Measurements from ENCODE around the gene SPINT3. TPM values are rescaled to one million over a fixed set of nuclear protein-coding genes. Genes with fewer than 3 reads are reported as not detected.

Gene SPINT3, protein sequence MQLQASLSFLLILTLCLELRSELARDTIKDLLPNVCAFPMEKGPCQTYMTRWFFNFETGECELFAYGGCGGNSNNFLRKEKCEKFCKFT
- not detected for total RNA-seq

DNA sequence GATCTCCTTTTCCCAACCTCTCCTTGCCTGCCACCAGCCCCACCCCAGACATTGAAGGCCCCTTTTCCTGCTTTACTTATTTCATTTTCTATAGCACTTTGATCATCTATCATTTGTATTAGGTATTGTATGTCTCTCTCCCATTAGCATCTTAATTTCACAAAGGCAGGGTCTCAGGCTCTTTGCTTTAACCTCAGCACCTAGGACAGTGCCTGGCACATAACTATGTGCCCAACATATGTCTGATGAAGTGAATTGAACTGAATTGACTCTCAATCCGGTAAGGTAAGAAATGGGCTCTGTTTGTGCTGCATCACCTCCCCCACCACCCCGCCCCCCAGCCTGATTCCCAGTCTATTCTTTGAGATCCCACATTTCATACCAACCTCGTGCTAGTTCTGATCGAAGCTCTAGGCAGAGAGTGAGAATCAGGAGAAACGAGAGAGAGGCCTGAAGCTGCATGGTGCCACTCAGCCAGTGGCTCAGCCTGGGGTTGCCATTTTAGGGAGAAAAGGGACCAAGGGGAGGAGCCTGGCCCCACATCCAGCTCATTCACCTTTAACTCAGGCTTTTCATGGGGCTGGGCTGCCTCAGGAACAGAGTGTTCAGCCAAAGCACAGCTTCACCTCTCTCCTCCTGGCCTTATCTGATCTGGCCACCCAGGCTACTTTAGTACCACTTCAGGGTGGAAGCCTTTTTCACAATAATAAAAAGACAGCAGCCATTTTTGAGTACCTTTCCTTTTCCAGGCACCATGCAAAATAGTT is at the start of gene SPINT3:
Gene SPINT3 (minus strand): TSS at position 476 of the 767 bp plus-strand sequence. CDS start 14 bp downstream, at position 462.
- no peak within 1 kb of the TSS for H3K4me3 Mint-ChIP-seq
- H3K36me3 Mint-ChIP-seq (ENCODE audit: low read depth), result no peaks in the 10 kb centered on the region
- H3K4me1 Mint-ChIP-seq, result no peaks in the 10 kb centered on the region
- ATAC-seq (no peak), DNase-seq (no peak)
- H3K9me3 Mint-ChIP-seq (ENCODE audit: low read depth), result no peaks in the 10 kb centered on the region
- POLR2A ChIA-PET, result no interaction called here
- CTCF ChIA-PET, result interaction anchor here (0.6 to 1.2 kb wide), 2 partner anchors 24 to 47 kb away, joined by 3 to 4 read pairs; partner anchors contain the start of gene WFDC6
- intact Hi-C loops (cut with DNase I, micrococcal nuclease), result no loop called here
- H3K27ac Mint-ChIP-seq, result no peak within 1 kb of the TSS
- peaks cover 20% of the 10 kb centered on the region for H3K27me3 Mint-ChIP-seq

DNA sequence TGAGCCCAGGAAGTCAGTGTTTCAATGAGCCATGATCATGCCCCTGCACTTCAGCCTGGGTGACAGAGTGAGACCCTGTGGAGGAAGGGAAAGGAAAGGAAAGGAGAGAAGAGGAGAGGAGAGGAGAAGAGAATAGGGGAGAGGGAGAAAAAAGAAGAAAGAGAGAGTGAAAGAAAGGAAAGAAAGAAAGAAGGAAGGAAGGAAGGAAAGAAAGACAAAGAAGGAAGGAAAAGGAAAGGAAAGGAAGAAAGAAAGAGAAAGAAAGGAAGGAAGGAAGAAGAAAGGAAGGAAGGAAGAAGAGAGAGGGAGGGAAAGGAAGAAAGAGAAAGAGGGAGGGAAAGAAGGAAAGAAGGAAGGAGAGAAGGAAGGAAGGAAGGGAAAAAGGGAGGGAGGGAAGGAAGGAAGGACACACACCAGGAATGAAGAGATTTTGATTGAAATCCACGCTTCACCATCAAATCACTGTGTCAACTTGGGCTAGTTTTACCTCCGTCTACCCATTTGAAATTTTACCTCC is 49.4 kb upstream of the SPINT3 start:
- Mint-ChIP-seq H3K27ac (no peak overlapping the region), H3K36me3 (ENCODE audit: low read depth) (no peaks in the 10 kb centered on the region), H3K4me1 (no peaks in the 10 kb centered on the region), H3K9me3 (ENCODE audit: low read depth) (peaks cover 2% of the 10 kb centered on the region), H3K27me3 (peaks cover 11% of the 10 kb centered on the region), H3K4me3 (no peak overlapping the region)
- ATAC-seq, result no peak
- CTCF ChIA-PET, result no interaction called here
- no peak for DNase-seq
- intact Hi-C loops (cut with DNase I, micrococcal nuclease), result no loop called here
- POLR2A ChIA-PET, result no interaction called here

DNA sequence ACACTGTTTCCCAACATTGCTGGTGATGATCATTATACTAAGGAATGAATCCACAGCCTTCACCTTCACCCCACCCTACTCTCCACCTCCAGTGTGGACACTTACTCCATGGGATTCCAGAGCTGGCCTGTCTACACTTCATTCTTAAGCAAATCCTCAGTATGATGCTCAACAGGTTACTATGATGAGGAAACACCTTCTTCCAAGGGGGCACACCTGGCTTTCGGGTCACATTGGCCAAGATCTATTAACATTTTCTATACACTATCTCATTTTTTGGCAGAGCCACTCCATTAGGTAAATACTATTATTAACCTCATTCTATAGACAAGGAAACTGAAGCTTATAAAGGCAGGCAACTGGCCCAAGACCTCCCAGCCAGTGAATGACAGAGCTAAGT is 39.8 kb upstream of the SPINT3 start:
- DNase-seq (no peak), ATAC-seq (no peak)
- no peaks in the 10 kb centered on the region for H3K9me3 Mint-ChIP-seq (ENCODE audit: low read depth)
- POLR2A ChIA-PET, result no interaction called here
- no peak overlapping the region for H3K27ac Mint-ChIP-seq
- H3K4me3 Mint-ChIP-seq, result no peak overlapping the region
- intact Hi-C loops (cut with DNase I, micrococcal nuclease), result no loop called here
- H3K27me3 Mint-ChIP-seq, result peaks cover 17% of the 10 kb centered on the region
- CTCF ChIA-PET, result interaction anchor here (0.6 kb wide), 1 partner anchor 1474 kb away, joined by 4 read pairs; no protein-coding TSS in a partner anchor
- H3K4me1 Mint-ChIP-seq, result no peaks in the 10 kb centered on the region
- H3K36me3 Mint-ChIP-seq (ENCODE audit: low read depth), result no peaks in the 10 kb centered on the region

DNA sequence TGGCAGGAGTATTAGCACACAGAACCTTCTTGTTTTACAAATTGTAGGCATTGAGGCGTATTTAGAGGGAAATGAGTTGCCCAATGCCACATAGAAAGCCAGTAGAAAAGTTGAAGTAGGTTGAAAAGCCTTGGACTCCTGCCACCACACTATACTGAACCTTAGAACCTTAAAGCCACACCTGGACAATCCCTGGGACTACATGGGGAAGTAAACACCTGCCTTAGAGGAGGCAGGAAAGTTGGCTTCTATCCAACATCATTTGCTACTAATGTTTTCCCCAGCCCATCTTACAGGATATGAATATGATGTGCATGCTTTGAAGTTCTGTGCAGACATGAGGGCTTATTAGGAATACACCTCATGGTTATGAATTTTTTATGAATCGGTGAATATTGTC is 37.0 kb upstream of the SPINT3 start:
- H3K36me3 Mint-ChIP-seq (ENCODE audit: low read depth), result no peaks in the 10 kb centered on the region
- CTCF ChIA-PET, result no interaction called here
- H3K9me3 Mint-ChIP-seq (ENCODE audit: low read depth), result no peaks in the 10 kb centered on the region
- intact Hi-C loops (cut with DNase I, micrococcal nuclease), result no loop called here
- POLR2A ChIA-PET, result no interaction called here
- H3K4me1 Mint-ChIP-seq, result no peaks in the 10 kb centered on the region
- DNase-seq (no peak), ATAC-seq (no peak)
- H3K27me3 Mint-ChIP-seq, result peaks cover 18% of the 10 kb centered on the region
- no peak overlapping the region for H3K4me3 Mint-ChIP-seq
- H3K27ac Mint-ChIP-seq, result no peak overlapping the region

DNA sequence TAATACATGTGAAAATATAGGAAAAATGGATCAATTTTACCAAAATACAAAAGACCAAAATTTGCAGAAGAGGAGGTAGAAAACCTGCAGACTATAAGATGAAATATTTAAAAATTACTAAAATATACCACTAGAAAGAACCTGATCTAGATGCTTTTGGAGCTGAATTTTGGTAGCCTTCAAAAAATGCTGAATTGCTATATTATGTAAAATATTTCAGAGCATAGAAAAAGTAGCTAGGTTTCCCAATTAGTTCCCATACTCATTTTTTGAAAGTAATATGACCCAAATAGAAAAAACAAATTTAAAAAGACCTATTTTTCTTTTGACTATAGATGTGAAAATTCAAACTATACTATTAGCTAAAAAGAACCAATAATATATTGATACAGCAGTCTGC is 35.3 kb upstream of the SPINT3 start:
- ChIA-PET POLR2A (no interaction called here), CTCF (interaction anchor here (0.5 to 1.3 kb wide), 3 partner anchors 41 to 247 kb away, joined by 3 to 5 read pairs (median 4); no protein-coding TSS in a partner anchor)
- H3K36me3 Mint-ChIP-seq (ENCODE audit: low read depth), result no peaks in the 10 kb centered on the region
- DNase-seq (no peak), ATAC-seq (no peak)
- intact Hi-C loops (cut with DNase I, micrococcal nuclease), result no loop called here
- H3K27me3 Mint-ChIP-seq, result peaks cover 17% of the 10 kb centered on the region
- no peaks in the 10 kb centered on the region for H3K9me3 Mint-ChIP-seq (ENCODE audit: low read depth)
- H3K27ac Mint-ChIP-seq, result no peak overlapping the region
- H3K4me1 Mint-ChIP-seq, result no peaks in the 10 kb centered on the region
- H3K4me3 Mint-ChIP-seq, result no peak overlapping the region

DNA sequence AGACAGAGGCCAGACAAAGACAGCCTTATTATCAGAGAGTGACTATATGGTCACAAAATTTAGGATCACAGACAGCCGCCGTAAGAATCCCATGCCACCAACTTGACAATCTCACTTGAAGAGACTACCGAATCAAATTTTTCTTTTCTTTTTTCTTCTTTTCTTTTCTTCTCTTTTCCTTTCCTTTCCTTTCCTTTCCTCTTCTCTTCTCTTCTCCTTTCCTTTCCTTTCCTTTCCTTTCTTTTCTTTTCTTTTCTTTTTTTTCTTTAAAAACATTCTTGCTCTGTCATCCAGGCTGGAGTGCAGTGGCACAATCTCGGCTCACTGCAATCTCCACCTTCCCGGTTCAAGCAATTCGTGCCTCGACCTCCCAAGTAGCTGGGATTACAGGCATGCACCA is 33.0 kb upstream of the SPINT3 start:
- Mint-ChIP-seq H3K4me3 (no peak overlapping the region), H3K27me3 (peaks cover 25% of the 10 kb centered on the region), H3K27ac (no peak overlapping the region), H3K36me3 (ENCODE audit: low read depth) (no peaks in the 10 kb centered on the region), H3K4me1 (no peaks in the 10 kb centered on the region), H3K9me3 (ENCODE audit: low read depth) (no peaks in the 10 kb centered on the region)
- intact Hi-C loops (cut with DNase I, micrococcal nuclease), result no loop called here
- ATAC-seq (no peak), DNase-seq (no peak)
- ChIA-PET POLR2A (no interaction called here), CTCF (interaction anchor here (0.6 kb wide), 1 partner anchor 102 kb away, joined by 3 read pairs; no protein-coding TSS in a partner anchor)

DNA sequence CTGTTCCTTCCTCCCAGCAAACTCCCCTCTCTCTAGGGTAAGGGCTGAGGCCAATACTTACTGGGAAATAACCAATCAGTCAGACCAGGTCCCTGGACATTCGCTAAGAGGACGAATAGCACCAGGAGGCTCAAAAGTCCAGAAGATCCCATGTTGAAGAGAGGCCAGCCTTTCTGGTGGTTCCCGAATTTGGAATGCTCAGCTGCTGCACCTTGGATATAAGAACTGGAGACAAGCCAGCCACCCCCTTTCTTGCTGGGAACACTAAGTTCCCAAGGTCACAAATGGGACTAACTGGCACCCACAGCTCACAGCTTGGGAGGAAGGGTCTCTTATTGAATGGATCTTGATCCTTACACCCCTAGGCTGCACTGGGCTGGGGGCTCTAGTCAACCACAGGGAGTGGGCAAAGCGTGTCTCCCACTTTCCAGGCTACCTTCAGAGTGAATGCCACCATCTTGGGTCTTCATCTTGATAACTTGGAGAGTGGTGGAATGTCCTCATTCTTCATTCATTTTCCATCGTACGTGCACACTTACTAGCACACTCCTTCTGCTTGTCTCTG is 31.9 kb upstream of the SPINT3 start, which contains the start of gene EPPIN:
Gene EPPIN (minus strand): TSS at position 196 of the 565 bp plus-strand sequence. CDS start 44 bp downstream, at position 152.
- peaks cover 27% of the 10 kb centered on the region for H3K27me3 Mint-ChIP-seq
- no peak for ATAC-seq
- intact Hi-C loops (cut with DNase I, micrococcal nuclease), result loop anchor here in 1 of 2 experiments (2.0 kb wide), 1 partner anchor 224 kb away; no protein-coding TSS in a partner anchor
- no peaks in the 10 kb centered on the region for H3K9me3 Mint-ChIP-seq (ENCODE audit: low read depth)
- no peak within 1 kb of the TSS for H3K4me3 Mint-ChIP-seq
- ChIA-PET POLR2A (no interaction called here), CTCF (interaction anchor here (0.6 kb wide), 1 partner anchor 149 kb away, joined by 3 read pairs; no protein-coding TSS in a partner anchor)
- H3K4me1 Mint-ChIP-seq, result no peaks in the 10 kb centered on the region
- no peak for DNase-seq
- H3K36me3 Mint-ChIP-seq (ENCODE audit: low read depth), result no peaks in the 10 kb centered on the region
- no peak within 1 kb of the TSS for H3K27ac Mint-ChIP-seq

DNA sequence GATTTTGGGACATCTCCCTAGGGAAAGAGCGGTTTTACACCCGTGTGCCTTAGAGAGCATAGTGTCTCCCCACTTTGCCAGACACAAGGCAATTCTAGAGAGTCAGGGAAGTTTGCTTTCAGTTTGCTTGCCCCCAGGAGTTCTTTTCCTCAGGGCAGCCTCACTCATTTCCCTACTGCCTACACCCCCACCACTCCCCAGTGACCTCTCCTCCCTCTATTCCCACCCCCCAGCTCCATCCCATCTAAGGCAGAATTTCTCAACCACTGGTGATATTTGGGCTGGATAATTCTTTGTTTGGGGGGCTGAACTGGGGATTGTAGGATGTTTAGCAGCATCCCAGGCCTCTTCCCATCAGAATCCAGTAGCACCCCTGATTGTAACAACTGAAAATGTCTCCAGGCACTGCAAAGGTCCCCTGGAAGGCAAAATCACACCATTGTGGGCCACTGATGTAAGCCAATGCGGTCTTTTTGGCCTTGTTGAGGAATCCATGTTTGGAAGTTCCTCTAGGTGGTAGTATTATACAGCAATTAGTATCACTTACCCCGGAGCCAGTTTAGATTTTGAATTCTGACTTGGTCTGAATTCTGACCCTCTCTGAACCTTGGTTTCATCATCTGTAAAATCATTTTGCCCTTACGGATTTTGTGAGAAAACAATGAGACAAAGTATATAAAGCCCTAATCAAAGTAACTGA is 30.5 kb upstream of the SPINT3 start:
- CTCF ChIA-PET, result no interaction called here
- intact Hi-C loops (cut with DNase I, micrococcal nuclease), result loop anchor here (1.0 to 2.0 kb wide), 2 partner anchors 225 kb away; no protein-coding TSS in a partner anchor

DNA sequence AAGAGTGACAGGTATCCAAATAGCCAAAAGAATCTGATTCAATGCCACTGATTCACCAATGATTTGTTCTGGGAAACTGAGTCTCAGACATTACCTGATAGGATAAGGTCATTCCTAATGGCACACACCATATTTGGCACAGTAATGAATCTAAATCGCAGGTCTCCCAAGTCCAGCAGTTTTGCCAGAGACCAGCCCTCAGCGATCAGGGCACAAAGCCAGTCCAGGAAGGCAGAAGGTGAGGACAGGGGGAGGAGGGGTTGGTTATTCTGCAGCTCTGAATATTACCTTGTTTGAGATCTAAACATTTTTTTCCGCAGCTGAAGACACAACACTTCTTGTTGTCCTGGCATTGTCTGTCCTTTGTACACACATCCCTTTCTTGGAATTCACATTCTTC is 29.9 kb upstream of the SPINT3 start:
- Mint-ChIP-seq H3K36me3 (ENCODE audit: low read depth) (no peaks in the 10 kb centered on the region), H3K27ac (no peak overlapping the region), H3K4me3 (no peak overlapping the region), H3K9me3 (ENCODE audit: low read depth) (no peaks in the 10 kb centered on the region), H3K27me3 (peaks cover 39% of the 10 kb centered on the region), H3K4me1 (no peaks in the 10 kb centered on the region)
- CTCF ChIA-PET, result no interaction called here
- intact Hi-C loops (cut with DNase I, micrococcal nuclease), result no loop called here
- ATAC-seq (no peak), DNase-seq (no peak)
- POLR2A ChIA-PET, result no interaction called here

More for the DNA sequence above, 30.5 kb upstream of the SPINT3 start:
- Mint-ChIP-seq H3K4me1 (no peaks in the 10 kb centered on the region), H3K27ac (no peak overlapping the region), H3K36me3 (ENCODE audit: low read depth) (no peaks in the 10 kb centered on the region), H3K4me3 (no peak overlapping the region), H3K9me3 (ENCODE audit: low read depth) (no peaks in the 10 kb centered on the region), H3K27me3 (peaks cover 36% of the 10 kb centered on the region)
- DNase-seq (no peak), ATAC-seq (no peak)
- POLR2A ChIA-PET, result no interaction called here

DNA sequence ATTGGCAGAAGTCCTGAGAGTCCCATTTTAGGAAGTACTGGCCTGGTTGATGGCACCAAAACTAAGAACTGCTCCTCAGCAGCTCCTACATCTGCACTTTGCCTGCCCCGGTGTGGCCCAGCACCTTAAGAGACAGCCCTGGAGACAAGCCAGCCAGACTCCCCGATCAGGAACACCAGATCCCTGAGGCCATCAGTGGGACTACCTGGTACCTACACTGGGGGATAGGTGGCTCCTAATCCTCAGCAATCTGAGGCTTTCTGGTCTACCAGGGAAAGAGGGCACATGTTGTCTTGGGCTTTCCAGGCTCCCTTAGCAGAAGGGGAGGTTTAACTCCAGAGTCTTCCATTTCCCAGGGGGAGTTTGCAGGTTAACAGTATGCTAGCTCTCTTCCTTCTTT is 24.0 kb upstream of the SPINT3 start, which contains the start of gene WFDC6:
Gene WFDC6 (minus strand): TSS at position 101 of the 400 bp plus-strand sequence. CDS start 75 bp downstream, at position 26.
- no peak for ATAC-seq
- Mint-ChIP-seq H3K36me3 (ENCODE audit: low read depth) (no peaks in the 10 kb centered on the region), H3K4me3 (no peak within 1 kb of the TSS), H3K27ac (no peak within 1 kb of the TSS), H3K9me3 (ENCODE audit: low read depth) (no peaks in the 10 kb centered on the region), H3K4me1 (no peaks in the 10 kb centered on the region), H3K27me3 (peaks cover 35% of the 10 kb centered on the region)
- ChIA-PET CTCF (interaction anchor here (0.7 kb wide), 1 partner anchor 25 kb away, joined by 3 read pairs; no protein-coding TSS in a partner anchor), POLR2A (no interaction called here)
- intact Hi-C loops (cut with DNase I, micrococcal nuclease), result no loop called here
- no peak for DNase-seq

DNA sequence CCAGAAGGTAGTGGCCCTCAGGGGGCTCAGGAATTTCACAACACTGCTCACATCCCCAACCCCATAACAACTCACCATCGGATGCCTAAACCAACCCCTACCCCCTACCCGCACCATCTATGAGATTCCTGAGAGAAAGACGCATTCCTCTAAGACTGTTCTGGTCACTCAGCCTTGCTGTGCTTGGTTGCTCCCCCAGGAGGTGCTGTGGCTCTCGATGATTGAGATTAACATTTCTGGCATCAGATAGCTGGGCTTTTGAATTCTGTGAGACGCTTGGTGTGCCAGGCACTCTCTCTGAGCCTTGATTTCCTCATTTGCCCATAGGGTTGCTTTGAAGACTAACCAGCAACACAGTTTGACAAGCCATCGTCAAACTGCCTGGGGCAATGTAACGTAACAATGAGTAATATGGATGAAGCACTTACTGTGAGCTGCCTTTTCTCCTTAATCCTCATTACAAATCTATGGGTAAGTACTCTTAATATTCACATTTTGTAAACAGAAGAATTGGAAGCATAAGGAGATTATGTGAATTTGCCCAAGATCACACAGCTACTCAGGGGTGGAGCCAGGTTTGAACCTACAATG is 22.9 kb upstream of the SPINT3 start:
- no peak overlapping the region for H3K4me3 Mint-ChIP-seq
- no peak for ATAC-seq
- H3K36me3 Mint-ChIP-seq (ENCODE audit: low read depth), result no peaks in the 10 kb centered on the region
- no peak for DNase-seq
- no peaks in the 10 kb centered on the region for H3K9me3 Mint-ChIP-seq (ENCODE audit: low read depth)
- CTCF ChIA-PET, result interaction anchor here (0.6 to 0.8 kb wide), 3 partner anchors 28 to 236 kb away, joined by 3 read pairs; no protein-coding TSS in a partner anchor
- POLR2A ChIA-PET, result no interaction called here
- H3K4me1 Mint-ChIP-seq, result no peaks in the 10 kb centered on the region
- no peak overlapping the region for H3K27ac Mint-ChIP-seq
- intact Hi-C loops (cut with DNase I, micrococcal nuclease), result no loop called here
- H3K27me3 Mint-ChIP-seq, result peaks cover 30% of the 10 kb centered on the region

All from activated CD4-positive, alpha-beta T cell treated with anti-CD3 and anti-CD28 coated beads for 36 hours (primary cell).